Measurements from ENCODE around the gene C1orf159. TPM values are rescaled to one million over a fixed set of nuclear protein-coding genes. Genes with fewer than 3 reads are reported as not detected.
A peak's percentile ranks its signal among the peaks of the same experiment; 100 is the strongest.

C1orf159 gene
- total and polyA plus RNA-seq, 9 of the 15 experiments (the other 6 are each of a cell fraction or from before 2014, with no cell fraction given), result 0.28 to 54.9 (median 10.6) TPM

GRCh38 chr1:1116701-1117468 lies 996 bp upstream of the C1orf159 start (continued):
- TF ChIP-seq, protein P1, sequence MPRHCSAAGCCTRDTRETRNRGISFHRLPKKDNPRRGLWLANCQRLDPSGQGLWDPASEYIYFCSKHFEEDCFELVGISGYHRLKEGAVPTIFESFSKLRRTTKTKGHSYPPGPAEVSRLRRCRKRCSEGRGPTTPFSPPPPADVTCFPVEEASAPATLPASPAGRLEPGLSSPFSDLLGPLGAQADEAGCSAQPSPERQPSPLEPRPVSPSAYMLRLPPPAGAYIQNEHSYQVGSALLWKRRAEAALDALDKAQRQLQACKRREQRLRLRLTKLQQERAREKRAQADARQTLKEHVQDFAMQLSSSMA (CRISPR knock-in tag; IDR thresholded peaks at IDR 0.05), result no peak
- no peak for TF ChIP-seq ID3 (CRISPR knock-in tag; IDR thresholded peaks at IDR 0.05)
- 0 out of 2 replicates have a peak, but pooled peaks have one; percentile 9 for TF ChIP-seq ID3 (tag; IDR thresholded peaks at IDR 0.05)
- 0 out of 2 replicates have a peak, but pooled peaks have one; percentile 44 for TF ChIP-seq TARDBP (IDR thresholded peaks at IDR 0.05)
- TF ChIP-seq, protein P2, sequence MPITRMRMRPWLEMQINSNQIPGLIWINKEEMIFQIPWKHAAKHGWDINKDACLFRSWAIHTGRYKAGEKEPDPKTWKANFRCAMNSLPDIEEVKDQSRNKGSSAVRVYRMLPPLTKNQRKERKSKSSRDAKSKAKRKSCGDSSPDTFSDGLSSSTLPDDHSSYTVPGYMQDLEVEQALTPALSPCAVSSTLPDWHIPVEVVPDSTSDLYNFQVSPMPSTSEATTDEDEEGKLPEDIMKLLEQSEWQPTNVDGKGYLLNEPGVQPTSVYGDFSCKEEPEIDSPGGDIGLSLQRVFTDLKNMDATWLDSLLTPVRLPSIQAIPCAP (CRISPR knock-in tag; IDR thresholded peaks at IDR 0.05; ENCODE audit: borderline replicate concordance), result no peak
- TF ChIP-seq COPS2 (conservative IDR thresholded peaks at IDR 0.05), result no peak
- TF ChIP-seq PRMT5 (CRISPR knock-in tag; IDR thresholded peaks at IDR 0.05), result no peak
- TF ChIP-seq, protein P3, sequence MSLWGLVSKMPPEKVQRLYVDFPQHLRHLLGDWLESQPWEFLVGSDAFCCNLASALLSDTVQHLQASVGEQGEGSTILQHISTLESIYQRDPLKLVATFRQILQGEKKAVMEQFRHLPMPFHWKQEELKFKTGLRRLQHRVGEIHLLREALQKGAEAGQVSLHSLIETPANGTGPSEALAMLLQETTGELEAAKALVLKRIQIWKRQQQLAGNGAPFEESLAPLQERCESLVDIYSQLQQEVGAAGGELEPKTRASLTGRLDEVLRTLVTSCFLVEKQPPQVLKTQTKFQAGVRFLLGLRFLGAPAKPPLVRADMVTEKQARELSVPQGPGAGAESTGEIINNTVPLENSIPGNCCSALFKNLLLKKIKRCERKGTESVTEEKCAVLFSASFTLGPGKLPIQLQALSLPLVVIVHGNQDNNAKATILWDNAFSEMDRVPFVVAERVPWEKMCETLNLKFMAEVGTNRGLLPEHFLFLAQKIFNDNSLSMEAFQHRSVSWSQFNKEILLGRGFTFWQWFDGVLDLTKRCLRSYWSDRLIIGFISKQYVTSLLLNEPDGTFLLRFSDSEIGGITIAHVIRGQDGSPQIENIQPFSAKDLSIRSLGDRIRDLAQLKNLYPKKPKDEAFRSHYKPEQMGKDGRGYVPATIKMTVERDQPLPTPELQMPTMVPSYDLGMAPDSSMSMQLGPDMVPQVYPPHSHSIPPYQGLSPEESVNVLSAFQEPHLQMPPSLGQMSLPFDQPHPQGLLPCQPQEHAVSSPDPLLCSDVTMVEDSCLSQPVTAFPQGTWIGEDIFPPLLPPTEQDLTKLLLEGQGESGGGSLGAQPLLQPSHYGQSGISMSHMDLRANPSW (CRISPR knock-in tag; IDR thresholded peaks at IDR 0.05), result no peak
- TF ChIP-seq BACH1 (tag; IDR thresholded peaks at IDR 0.05), result no peak
- TF ChIP-seq, protein P4, sequence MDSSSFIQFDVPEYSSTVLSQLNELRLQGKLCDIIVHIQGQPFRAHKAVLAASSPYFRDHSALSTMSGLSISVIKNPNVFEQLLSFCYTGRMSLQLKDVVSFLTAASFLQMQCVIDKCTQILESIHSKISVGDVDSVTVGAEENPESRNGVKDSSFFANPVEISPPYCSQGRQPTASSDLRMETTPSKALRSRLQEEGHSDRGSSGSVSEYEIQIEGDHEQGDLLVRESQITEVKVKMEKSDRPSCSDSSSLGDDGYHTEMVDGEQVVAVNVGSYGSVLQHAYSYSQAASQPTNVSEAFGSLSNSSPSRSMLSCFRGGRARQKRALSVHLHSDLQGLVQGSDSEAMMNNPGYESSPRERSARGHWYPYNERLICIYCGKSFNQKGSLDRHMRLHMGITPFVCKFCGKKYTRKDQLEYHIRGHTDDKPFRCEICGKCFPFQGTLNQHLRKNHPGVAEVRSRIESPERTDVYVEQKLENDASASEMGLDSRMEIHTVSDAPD (CRISPR knock-in tag; IDR thresholded peaks at IDR 0.05), result no peak
- no peak for TF ChIP-seq DIDO1 (tag; IDR thresholded peaks at IDR 0.05; ENCODE audit: low read depth)
- no peak for TF ChIP-seq RBM14 (IDR thresholded peaks at IDR 0.05; ENCODE audit: borderline replicate concordance, insufficient read depth, low read depth, low read length)
- TF ChIP-seq ZNF583 (CRISPR knock-in tag; IDR thresholded peaks at IDR 0.05), result no peak
- TF ChIP-seq JUND (IDR thresholded peaks at IDR 0.05; ENCODE audit: borderline replicate concordance, low read depth, low read length), result no peak
- TF ChIP-seq JUND (tag; IDR thresholded peaks at IDR 0.05; ENCODE audit: borderline replicate concordance, low read depth, low read length), result no peak
- TF ChIP-seq ZFX (CRISPR knock-in tag; IDR thresholded peaks at IDR 0.05), result no peak
- TF ChIP-seq KDM2B (CRISPR knock-in tag; IDR thresholded peaks at IDR 0.05), result 0 out of 2 replicates have a peak, but pooled peaks have one; percentile 28
- TF ChIP-seq MCM5 (IDR thresholded peaks at IDR 0.05; ENCODE audit: low read depth), result no peak
- TF ChIP-seq ZNF431 (CRISPR knock-in tag; IDR thresholded peaks at IDR 0.05), result 0 out of 2 replicates have a peak, but pooled peaks have one; percentile 28
- no peak for TF ChIP-seq PCBP2 (IDR thresholded peaks at IDR 0.05; ENCODE audit: low read depth, low read length, poor library complexity, severe bottlenecking)
